ENCODE data around the gene DCDC2B. TPM values are rescaled to one million over a fixed set of nuclear protein-coding genes. Genes with fewer than 3 reads are reported as not detected.

Gene DCDC2B
- total RNA-seq, 1 experiment from 2014 or later: not detected

GRCh38 chr1:32249831-32250525 is 41.1 kb downstream of the DCDC2B start:
- no peak overlapping the region for H3K4me2 ChIP-seq (ENCODE audit: insufficient read depth, insufficient read length, low read length)
- peak overlapping the region; percentile 47 for H3K18ac ChIP-seq (ENCODE audit: insufficient read length, low read depth, low read length)
- no peak for TF ChIP-seq CTCF (conservative IDR thresholded peaks at IDR 0.05)
- no peaks in the 10 kb centered on the region; the same call in 1 of the 2 replicates for H3K27me3 ChIP-seq (ENCODE audit: insufficient read depth, low read length)
- no peak overlapping the region for H2AK5ac ChIP-seq (ENCODE audit: insufficient read length, low read length)
- H3K23ac ChIP-seq (ENCODE audit: insufficient read length, low read depth, low read length): no peak overlapping the region
- no peaks in the 10 kb centered on the region for H3K9me3 Mint-ChIP-seq
- H4K91ac ChIP-seq (ENCODE audit: insufficient read length, low read depth, low read length): no peak overlapping the region
- H4K8ac ChIP-seq (replicated peaks; ENCODE audit: insufficient read length, low read depth, low read length): no peak overlapping the region
- no peaks in the 10 kb centered on the region for H3K23me2 ChIP-seq (ENCODE audit: insufficient read length, low read depth, low read length, poor library complexity, severe bottlenecking)
- no peaks in the 10 kb centered on the region for H3K79me1 ChIP-seq (ENCODE audit: insufficient read depth, low read depth, low read length, poor library complexity, severe bottlenecking)
- H3K4me1 Mint-ChIP-seq: peaks cover 26 to 32% of the 10 kb centered on the region in 2 experiments
- peaks cover 2% of the 10 kb centered on the region; the same call in 1 of the 2 replicates for H3K27me3 Mint-ChIP-seq (ENCODE audit: low read depth)
- peak overlapping the region; percentile 23; the same call in 1 of the 2 replicates for H3K14ac ChIP-seq (ENCODE audit: insufficient read depth, low read length)
- H4K20me1 ChIP-seq (ENCODE audit: control insufficient read depth, insufficient read depth, insufficient read length): no peaks in the 10 kb centered on the region
- H2BK120ac ChIP-seq (ENCODE audit: low read depth, low read length, poor library complexity, severe bottlenecking): no peak overlapping the region
- H2BK5ac ChIP-seq (ENCODE audit: insufficient read length, low read length): no peak overlapping the region
- no peaks in the 10 kb centered on the region for H3K36me3 Mint-ChIP-seq (ENCODE audit: insufficient read depth in 1 of 3, low read depth in 3 of 3)
- H4K5ac ChIP-seq (ENCODE audit: insufficient read length, low read depth, low read length): no peak overlapping the region
- no peak overlapping the region for H3K56ac ChIP-seq (ENCODE audit: insufficient read length, low read depth, low read length)
- H2BK15ac ChIP-seq (ENCODE audit: low read depth, low read length): no peak overlapping the region
- no peak for DNase-seq
- no CpG with 5 or more reads among the region's 9 CpGs for WGBS (ENCODE audit: extremely low coverage, insufficient read length, low lambda C conversion rate)
- no peak overlapping the region for H3K9ac ChIP-seq (ENCODE audit: extremely low read depth, insufficient read length, low read length)
- H3K4me1 ChIP-seq (ENCODE audit: insufficient read depth, low read length): peaks cover 7% of the 10 kb centered on the region; the same call in 1 of the 2 replicates
- H3K9me3 ChIP-seq (ENCODE audit: control insufficient read depth, low read depth, low read length): no peaks in the 10 kb centered on the region
- no peak overlapping the region for H3K4ac ChIP-seq (ENCODE audit: low read depth, low read length)
- H2BK12ac ChIP-seq (ENCODE audit: insufficient read length, low read depth, low read length): no peak overlapping the region
- H3K79me2 ChIP-seq (ENCODE audit: insufficient read depth, low read length): no peaks in the 10 kb centered on the region
- no peak overlapping the region for H3T11ph ChIP-seq (ENCODE audit: low read length)
- peak overlapping the region in 1 of 2 experiments; percentile 21; a peak in 2 of 5 replicates for H3K4me3 Mint-ChIP-seq
- H3K27ac Mint-ChIP-seq: peak overlapping the region; percentile 53 to 93 (median 64); a peak in 5 of 7 replicates
- H3K27ac ChIP-seq (ENCODE audit: insufficient read length, low read depth, low read length): no peak overlapping the region
- no peak overlapping the region for H2BK20ac ChIP-seq (ENCODE audit: low read depth, low read length, poor library complexity, severe bottlenecking)
- H2AFZ ChIP-seq (ENCODE audit: low read length): peak overlapping the region; percentile 34
